Vagina (tissue), 2 donors: ENCODE data around the gene ECE1.

Source experiments
- CTCF ChIP-seq, 3 experiments: fragments of 450-650 bp in 2 of 3; fragments of 200-600 bp in 1 of 3; sonication (generic) in 1 of 3; IDR thresholded peaks; one replicate each; pipeline ENCODE4 v1.5.1; 2017 to 2019; ENCODE audit warnings: antibody characterized with exemption in 3 of 3, mild to moderate bottlenecking in 2 of 3, moderate library complexity in 2 of 3
- POLR2A ChIP-seq, 2 donors: fragments of 450-650 bp; IDR thresholded peaks; one replicate each; pipeline ENCODE4 v1.6.1; 2017; ENCODE audit warnings: antibody characterized with exemption in 2 of 2, mild to moderate bottlenecking in 2 of 2, moderate library complexity in 2 of 2

DNA sequence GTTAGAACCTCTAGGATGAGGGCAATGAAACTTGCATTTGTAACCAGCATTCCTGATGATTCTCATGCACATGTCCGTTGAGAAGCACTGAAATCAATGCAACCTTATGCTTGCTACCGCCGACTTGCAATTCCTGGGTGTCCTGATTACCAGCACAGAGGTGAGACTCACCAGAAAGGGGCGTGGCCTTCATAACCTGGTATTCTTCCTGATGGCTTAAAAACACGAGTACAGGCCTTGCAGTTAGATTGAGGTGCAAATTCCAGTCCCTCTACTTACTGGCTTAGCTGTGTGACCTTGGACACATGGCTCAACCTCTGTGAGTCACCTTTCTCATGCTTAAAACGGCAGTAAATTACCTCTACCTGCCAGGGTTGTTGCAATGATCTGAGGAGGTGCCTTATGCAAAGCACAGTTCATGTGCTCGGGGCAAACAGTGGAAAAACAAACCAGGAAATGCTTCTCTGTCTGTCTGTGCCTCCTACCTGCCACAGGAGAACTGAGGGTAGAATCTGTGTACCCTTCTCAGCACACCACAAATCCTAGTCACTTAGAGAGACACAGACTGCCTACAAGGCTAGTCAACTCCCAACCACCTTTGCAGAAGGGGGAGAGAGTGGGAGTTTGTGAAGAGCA lies 39.1 kb upstream of the ECE1 start:
- TF ChIP-seq CTCF (IDR thresholded peaks at IDR 0.05) (no peak), POLR2A (IDR thresholded peaks at IDR 0.05) (no peak)
